NCI-H446 (cell line): ENCODE results near the gene APOE.
"Not testable (repeated sequence)": the region's sequence is repeated elsewhere in the genome, so short reads cannot be mapped to it uniquely, and the experiment has no call there.

Experiments
- DNase-seq, 2 experiments: peaks; one replicate each; lab custom pipeline; 2025; lab: John Stamatoyannopoulos, UW

Gene APOE

GRCh38 chr19:44884566-44884965 is 21.0 kb upstream of the APOE start:
- DNase-seq, result no peak

- DNase-seq, result no peak
Observed at GRCh38 chr19:44886141-44886540, 19.5 kb upstream of the APOE start.

DNA sequence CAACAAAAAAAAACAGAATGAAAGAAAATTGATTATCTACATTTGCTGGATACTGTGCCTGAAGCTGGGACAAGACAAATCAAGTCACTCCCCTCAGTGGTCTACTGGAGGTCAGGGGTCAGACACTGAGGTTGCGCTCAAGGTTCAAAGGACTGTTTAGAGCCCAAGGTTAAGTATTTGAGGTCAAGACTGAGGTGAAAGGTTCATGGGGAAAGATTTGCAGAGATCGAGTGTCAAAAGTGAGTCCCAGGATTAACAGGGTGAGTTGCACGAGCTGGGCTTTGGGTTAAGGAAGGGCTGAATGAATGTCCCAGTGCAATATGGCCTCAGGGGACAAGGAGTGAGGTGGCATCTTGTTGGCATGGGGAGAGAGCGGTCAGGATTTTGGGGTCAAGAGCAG is 17.9 kb upstream of the APOE start:
- DNase-seq, result no peak

DNA sequence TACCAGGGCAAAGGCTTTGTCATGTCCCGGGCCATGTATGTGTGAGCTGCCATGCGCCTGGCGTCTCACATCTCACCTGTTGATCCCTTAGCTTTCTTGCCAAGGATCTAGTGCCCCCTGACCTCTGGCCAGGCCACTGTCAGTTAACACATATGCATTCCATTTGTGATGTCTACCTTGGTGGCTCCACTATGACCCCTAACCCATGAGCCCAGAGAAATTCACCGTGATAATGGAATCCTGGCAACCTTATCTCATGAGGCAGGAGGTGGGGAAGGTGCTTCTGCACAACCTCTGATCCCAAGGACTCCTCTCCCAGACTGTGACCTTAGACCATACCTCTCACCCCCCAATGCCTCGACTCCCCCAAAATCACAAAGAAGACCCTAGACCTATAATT is 17.3 kb upstream of the APOE start:
- not testable (repeated sequence) for DNase-seq

- no peak for DNase-seq
Observed at GRCh38 chr19:44889830-44890365, 15.7 kb upstream of the APOE start.

GRCh38 chr19:44890366-44891015 is 15.1 kb upstream of the APOE start:
- DNase-seq, result peak; percentile 100

DNA sequence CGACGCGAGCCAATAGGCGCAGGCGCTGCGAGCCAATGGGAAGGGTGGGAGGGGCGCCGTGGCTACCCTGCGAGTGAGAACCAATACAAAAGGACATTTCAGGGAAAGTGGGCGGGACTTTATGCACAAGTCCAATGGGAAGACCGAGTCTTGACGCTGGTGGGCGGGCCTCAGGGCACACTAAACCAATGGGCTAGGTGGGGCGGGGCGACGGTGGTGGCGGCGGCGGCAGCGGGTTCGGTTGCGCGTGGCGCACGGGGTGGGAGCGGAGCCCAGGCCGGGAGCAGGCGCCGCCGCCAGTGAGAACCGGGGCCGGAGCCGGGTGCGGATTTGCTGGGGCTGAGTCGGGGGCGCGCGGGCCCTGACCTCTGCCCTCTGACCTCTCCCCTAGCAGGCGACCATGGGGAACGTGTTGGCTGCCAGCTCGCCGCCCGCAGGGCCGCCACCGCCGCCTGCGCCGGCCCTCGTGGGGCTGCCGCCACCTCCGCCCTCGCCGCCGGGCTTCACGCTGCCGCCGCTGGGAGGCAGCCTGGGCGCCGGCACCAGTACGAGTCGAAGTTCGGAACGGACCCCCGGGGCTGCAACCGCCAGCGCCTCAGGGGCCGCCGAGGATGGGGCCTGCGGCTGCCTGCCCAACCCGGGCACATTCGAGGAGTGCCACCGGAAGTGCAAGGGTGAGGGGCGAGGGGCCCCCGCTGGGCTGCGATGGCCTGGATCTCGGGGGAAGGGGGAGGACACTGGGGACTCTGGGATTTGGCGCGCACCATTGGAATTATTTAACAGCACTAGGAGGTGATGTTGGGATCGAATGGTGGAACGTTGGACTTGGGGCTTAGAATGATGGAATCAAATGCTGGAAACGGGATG is 14.3 kb upstream of the APOE start, which contains the start of gene TOMM40:
Gene TOMM40, plus strand, starts transcription at position 239 of the 867 bp plus-strand sequence. Its CDS starts 162 bp downstream, at position 401.
- peak in 1 of 2 experiments; percentile 100 for DNase-seq

GRCh38 chr19:44892932-44893331 is 12.7 kb upstream of the APOE start:
- DNase-seq, result no peak

DNA sequence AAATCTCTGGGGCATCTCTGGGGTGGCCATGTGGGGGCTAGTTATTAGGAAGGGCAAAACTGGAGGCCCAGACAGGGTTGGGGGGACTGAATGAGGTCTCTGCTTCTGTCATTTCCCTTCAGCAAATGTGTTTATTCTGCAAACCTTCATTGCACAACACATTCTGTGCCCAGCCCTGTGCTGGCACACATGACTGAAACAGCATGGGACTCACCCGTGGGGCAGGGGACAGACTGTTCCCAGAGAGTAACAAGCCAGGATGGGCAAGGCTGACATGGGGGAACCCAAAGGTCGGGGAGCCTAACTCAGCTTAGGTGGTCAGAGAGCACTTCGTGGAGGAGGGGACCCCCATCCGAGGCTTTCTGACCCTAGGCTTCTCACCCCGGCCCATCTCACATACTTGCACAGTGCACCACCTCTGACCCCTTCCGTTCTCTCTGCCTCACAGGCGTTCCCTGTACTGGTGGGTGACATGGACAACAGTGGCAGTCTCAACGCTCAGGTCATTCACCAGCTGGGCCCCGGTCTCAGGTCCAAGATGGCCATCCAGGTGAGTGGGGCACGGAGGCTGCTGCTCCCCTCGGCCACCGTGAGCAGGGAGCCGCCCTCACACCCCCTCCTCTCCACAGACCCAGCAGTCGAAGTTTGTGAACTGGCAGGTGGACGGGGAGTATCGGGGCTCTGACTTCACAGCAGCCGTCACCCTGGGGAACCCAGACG is 12.1 kb upstream of the APOE start:
- no peak for DNase-seq

DNA sequence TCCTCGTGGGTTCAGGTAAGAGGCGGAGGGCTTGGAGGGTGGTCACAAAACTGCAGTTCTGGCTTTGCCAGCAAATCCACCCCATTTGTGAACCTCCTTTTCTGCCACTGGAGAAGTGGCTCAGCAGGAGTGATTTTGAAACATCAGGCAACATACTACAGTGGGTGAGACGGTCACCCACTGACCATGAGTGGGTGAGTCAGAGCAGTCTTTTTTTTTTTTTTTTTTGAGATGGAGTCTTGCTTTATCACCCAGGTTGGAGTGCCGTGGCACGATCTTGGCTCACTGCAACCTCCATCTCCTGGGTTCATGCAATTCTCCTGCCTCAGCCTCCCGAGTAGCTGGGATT is 11.6 kb upstream of the APOE start:
- DNase-seq, result no peak

GRCh38 chr19:44894946-44895345 is 10.7 kb upstream of the APOE start:
- DNase-seq, result no peak

- DNase-seq, result no peak
Observed at GRCh38 chr19:44897835-44898234, 7.8 kb upstream of the APOE start.

- no peak for DNase-seq
Observed at GRCh38 chr19:44900328-44901244, 5.0 kb upstream of the APOE start.

DNA sequence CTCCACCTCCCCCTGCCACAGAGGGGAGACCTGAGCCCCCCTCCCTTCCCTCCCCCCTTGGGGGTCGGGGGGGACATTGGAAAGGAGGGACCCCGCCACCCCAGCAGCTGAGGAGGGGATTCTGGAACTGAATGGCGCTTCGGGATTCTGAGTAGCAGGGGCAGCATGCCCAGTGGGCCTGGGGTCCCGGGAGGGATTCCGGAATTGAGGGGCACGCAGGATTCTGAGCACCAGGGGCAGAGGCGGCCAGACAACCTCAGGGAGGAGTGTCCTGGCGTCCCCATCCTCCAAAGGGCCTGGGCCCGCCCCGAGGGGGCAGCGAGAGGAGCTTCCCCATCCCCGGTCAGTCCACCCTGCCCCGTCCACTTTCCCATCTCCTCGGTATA is 2.4 kb upstream of the APOE start:
- no peak for DNase-seq

- peak; percentile 32 to 70 for DNase-seq
Observed at GRCh38 chr19:44903602-44904425, 1.8 kb upstream of the APOE start.

DNA sequence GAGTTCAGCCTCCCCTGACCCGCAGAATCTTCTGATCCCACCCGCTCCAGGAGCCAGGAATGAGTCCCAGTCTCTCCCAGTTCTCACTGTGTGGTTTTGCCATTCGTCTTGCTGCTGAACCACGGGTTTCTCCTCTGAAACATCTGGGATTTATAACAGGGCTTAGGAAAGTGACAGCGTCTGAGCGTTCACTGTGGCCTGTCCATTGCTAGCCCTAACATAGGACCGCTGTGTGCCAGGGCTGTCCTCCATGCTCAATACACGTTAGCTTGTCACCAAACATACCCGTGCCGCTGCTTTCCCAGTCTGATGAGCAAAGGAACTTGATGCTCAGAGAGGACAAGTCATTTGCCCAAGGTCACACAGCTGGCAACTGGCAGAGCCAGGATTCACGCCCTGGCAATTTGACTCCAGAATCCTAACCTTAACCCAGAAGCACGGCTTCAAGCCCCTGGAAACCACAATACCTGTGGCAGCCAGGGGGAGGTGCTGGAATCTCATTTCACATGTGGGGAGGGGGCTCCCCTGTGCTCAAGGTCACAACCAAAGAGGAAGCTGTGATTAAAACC is 1.1 kb upstream of the APOE start:
- no peak for DNase-seq

DNA sequence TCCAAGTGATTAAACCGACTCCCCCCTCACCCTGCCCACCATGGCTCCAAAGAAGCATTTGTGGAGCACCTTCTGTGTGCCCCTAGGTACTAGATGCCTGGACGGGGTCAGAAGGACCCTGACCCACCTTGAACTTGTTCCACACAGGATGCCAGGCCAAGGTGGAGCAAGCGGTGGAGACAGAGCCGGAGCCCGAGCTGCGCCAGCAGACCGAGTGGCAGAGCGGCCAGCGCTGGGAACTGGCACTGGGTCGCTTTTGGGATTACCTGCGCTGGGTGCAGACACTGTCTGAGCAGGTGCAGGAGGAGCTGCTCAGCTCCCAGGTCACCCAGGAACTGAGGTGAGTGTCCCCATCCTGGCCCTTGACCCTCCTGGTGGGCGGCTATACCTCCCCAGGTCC is 2.0 kb downstream of the APOE start:
- no peak for DNase-seq

DNA sequence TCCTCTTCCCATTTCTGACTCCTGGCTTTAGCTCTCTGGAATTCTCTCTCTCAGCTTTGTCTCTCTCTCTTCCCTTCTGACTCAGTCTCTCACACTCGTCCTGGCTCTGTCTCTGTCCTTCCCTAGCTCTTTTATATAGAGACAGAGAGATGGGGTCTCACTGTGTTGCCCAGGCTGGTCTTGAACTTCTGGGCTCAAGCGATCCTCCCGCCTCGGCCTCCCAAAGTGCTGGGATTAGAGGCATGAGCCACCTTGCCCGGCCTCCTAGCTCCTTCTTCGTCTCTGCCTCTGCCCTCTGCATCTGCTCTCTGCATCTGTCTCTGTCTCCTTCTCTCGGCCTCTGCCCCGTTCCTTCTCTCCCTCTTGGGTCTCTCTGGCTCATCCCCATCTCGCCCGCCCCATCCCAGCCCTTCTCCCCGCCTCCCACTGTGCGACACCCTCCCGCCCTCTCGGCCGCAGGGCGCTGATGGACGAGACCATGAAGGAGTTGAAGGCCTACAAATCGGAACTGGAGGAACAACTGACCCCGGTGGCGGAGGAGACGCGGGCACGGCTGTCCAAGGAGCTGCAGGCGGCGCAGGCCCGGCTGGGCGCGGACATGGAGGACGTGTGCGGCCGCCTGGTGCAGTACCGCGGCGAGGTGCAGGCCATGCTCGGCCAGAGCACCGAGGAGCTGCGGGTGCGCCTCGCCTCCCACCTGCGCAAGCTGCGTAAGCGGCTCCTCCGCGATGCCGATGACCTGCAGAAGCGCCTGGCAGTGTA is 2.7 kb downstream of the APOE start:
- no peak for DNase-seq

- no peak for DNase-seq
Observed at GRCh38 chr19:44908836-44909261, 3.3 kb downstream of the APOE start.
